ENCODE measurements around the gene SFMBT1.

The SFMBT1 gene

DNA sequence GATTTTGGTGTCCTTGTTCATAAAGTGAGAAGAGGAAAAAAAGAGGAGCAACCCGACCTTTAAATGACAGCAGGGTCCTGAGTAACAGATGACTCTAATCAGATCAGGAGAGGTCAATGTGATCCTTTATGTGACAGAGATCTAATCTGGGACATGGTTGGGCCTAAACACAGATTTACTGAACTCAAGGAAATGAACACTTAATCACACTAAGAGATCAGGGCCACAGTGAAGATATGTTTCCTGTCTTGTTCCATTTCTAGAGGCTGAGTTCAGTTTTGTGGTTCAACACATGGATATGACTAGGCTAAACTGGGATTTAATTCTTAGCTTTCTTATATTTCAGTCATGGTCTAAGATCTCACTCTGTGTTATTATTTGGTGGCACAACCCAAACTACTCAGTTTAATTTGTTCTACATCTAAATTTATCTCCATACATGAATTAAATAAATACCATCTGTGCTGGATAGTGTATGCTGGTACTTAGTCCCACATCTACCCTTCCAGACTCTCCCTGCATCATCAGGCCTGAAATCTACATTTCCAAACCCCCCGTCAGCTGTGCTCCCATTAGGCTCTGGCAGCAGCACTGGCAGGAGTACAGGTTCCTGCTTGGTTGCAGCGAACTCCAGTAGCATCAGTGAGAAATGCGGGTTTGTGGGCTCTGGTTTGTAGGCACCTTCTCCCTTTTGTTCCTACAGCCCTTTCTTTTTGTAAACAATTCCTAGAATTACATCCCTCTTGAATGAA lies 22.6 kb downstream of the SFMBT1 start:
- peak; percentile 12 for DNase-seq
- no peaks in the 10 kb centered on the region for H3K9me3 ChIP-seq
- no peak overlapping the region for H3K4me3 ChIP-seq (ENCODE audit: low read depth, low read length)
- H3K4me1 ChIP-seq: no peaks in the 10 kb centered on the region
- H3K36me3 ChIP-seq: no peaks in the 10 kb centered on the region
- no peaks in the 10 kb centered on the region for H3K27me3 ChIP-seq
- no peak for TF ChIP-seq CTCF (IDR thresholded peaks at IDR 0.05; ENCODE audit: low read depth, low read length)

- Histone ChIP-seq H3K4me3 (ENCODE audit: low read depth, low read length) (no peak overlapping the region), H3K4me1 (no peaks in the 10 kb centered on the region), H3K27me3 (no peaks in the 10 kb centered on the region), H3K36me3 (no peaks in the 10 kb centered on the region), H3K9me3 (no peaks in the 10 kb centered on the region)
- DNase-seq: no peak
- no peak for TF ChIP-seq CTCF (IDR thresholded peaks at IDR 0.05; ENCODE audit: low read depth, low read length)
These were observed 23.2 kb downstream of the SFMBT1 start for GRCh38 chr3:53022647-53023046.

GRCh38 chr3:53016236-53016635 lies 29.6 kb downstream of the SFMBT1 start:
- TF ChIP-seq CTCF (IDR thresholded peaks at IDR 0.05; ENCODE audit: low read depth, low read length): no peak
- no peak overlapping the region for H3K4me3 ChIP-seq (ENCODE audit: low read depth, low read length)
- no peaks in the 10 kb centered on the region for H3K4me1 ChIP-seq

GRCh38 chr3:53011324-53011723 lies 34.5 kb downstream of the SFMBT1 start:
- H3K4me1 ChIP-seq: no peaks in the 10 kb centered on the region
- H3K9me3 ChIP-seq: no peaks in the 10 kb centered on the region
- no peak for DNase-seq
- no peak overlapping the region for H3K4me3 ChIP-seq (ENCODE audit: low read depth, low read length)
- no peak for TF ChIP-seq CTCF (IDR thresholded peaks at IDR 0.05; ENCODE audit: low read depth, low read length)
- no peaks in the 10 kb centered on the region for H3K27me3 ChIP-seq
- no peaks in the 10 kb centered on the region for H3K36me3 ChIP-seq

More at GRCh38 chr3:53016236-53016635, 29.6 kb downstream of the SFMBT1 start:
- H3K36me3 ChIP-seq: no peaks in the 10 kb centered on the region
- DNase-seq: no peak
- H3K27me3 ChIP-seq: no peaks in the 10 kb centered on the region
- H3K9me3 ChIP-seq: no peaks in the 10 kb centered on the region

DNA sequence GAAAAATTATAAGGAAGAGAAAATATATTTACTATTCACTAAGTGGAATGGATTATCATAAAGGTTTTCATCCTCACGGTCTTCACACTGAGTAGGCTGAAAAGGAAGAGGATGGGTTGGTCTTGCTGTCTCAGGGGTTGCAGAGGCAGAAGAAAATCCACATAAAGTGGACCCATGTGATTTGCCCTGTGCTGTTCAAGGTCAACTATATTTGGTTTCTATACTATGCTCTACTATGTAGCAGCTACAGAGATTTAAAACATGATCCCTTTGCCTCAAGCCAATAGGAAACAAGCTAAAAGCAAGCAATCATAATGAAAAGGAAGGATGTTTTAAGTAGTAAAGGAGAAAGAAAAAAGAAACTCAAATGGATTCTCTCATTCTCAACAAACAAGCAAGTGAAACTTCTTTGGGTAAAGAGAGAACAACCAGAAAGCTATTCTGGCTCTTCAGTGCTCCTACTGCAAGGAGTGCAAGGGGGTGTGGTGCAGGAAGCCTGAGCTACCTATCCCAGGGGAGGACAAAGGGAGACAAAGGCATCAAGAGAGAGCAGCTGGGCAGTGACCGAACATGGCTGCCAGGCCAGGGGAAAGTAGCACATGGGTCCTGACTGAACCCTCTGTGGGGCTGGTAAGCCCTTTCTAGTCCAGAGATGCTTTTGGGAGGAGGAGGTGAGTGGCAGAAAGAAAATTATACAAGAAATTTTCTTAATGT lies 35.9 kb downstream of the SFMBT1 start:
- no peaks in the 10 kb centered on the region for H3K27me3 ChIP-seq
- no peaks in the 10 kb centered on the region for H3K4me1 ChIP-seq
- H3K9me3 ChIP-seq: no peaks in the 10 kb centered on the region
- TF ChIP-seq CTCF (IDR thresholded peaks at IDR 0.05; ENCODE audit: low read depth, low read length): no peak
- DNase-seq: no peak
- no peaks in the 10 kb centered on the region for H3K36me3 ChIP-seq
- no peak overlapping the region for H3K4me3 ChIP-seq (ENCODE audit: low read depth, low read length)

DNA sequence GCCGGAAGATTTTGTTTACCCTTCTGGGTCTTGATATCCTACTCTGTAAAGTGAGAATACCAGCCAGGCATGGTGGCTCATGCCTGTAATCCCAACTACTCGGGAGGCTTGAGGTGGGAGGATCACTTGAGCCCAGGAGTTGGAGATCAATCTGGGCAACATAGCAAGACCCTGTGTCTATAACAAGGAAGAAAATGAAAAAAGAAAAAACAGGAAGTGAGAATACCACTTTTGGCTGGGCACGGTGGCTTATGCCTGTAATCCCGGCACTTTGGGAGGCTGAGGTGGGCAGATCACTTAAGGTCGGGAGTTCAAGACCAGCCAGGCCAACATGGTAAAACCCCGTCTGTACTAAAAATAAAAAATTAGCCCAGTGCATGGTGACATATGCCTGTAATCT lies 36.9 kb downstream of the SFMBT1 start:
- Histone ChIP-seq H3K4me1 (no peaks in the 10 kb centered on the region), H3K4me3 (ENCODE audit: low read depth, low read length) (no peak overlapping the region), H3K27me3 (no peaks in the 10 kb centered on the region), H3K9me3 (no peaks in the 10 kb centered on the region), H3K36me3 (no peaks in the 10 kb centered on the region)
- DNase-seq: no peak
- no peak for TF ChIP-seq CTCF (IDR thresholded peaks at IDR 0.05; ENCODE audit: low read depth, low read length)
